ENCODE measurements around the gene CHST8.

CHST8 gene

GRCh38 chr19:33718651-33719254 lies 97.0 kb downstream of the CHST8 start:
- no peak overlapping the region for H3K4me3 ChIP-seq (ENCODE audit: control insufficient read depth, low read depth, low read length)

GRCh38 chr19:33719366-33720154 lies 97.8 kb downstream of the CHST8 start:
- no peak overlapping the region for H3K4me3 ChIP-seq (ENCODE audit: control insufficient read depth, low read depth, low read length)
- no peak for TF ChIP-seq CTCF (IDR thresholded peaks at IDR 0.05; ENCODE audit: control insufficient read depth, insufficient read depth, low read depth, low read length, missing control alignments)
- DNase-seq (ENCODE audit: low read depth): no peak

More at GRCh38 chr19:33718651-33719254, 97.0 kb downstream of the CHST8 start:
- DNase-seq (ENCODE audit: low read depth): no peak
- TF ChIP-seq CTCF (IDR thresholded peaks at IDR 0.05; ENCODE audit: control insufficient read depth, insufficient read depth, low read depth, low read length, missing control alignments): no peak

- no peak overlapping the region for H3K4me3 ChIP-seq (ENCODE audit: control insufficient read depth, low read depth, low read length)
- no peak for TF ChIP-seq CTCF (IDR thresholded peaks at IDR 0.05; ENCODE audit: control insufficient read depth, insufficient read depth, low read depth, low read length, missing control alignments)
- DNase-seq (ENCODE audit: low read depth): no peak
These were observed 98.4 kb downstream of the CHST8 start for GRCh38 chr19:33720155-33720493.

GRCh38 chr19:33720691-33721682 lies 99.2 kb downstream of the CHST8 start:
- no peak for DNase-seq (ENCODE audit: low read depth)

GRCh38 chr19:33721735-33722297 lies 100.1 kb downstream of the CHST8 start:
- no peak for TF ChIP-seq CTCF (IDR thresholded peaks at IDR 0.05; ENCODE audit: control insufficient read depth, insufficient read depth, low read depth, low read length, missing control alignments)
- DNase-seq (ENCODE audit: low read depth): no peak
- H3K4me3 ChIP-seq (ENCODE audit: control insufficient read depth, low read depth, low read length): no peak overlapping the region

More at GRCh38 chr19:33720691-33721682, 99.2 kb downstream of the CHST8 start:
- no peak for TF ChIP-seq CTCF (IDR thresholded peaks at IDR 0.05; ENCODE audit: control insufficient read depth, insufficient read depth, low read depth, low read length, missing control alignments)
- no peak overlapping the region for H3K4me3 ChIP-seq (ENCODE audit: control insufficient read depth, low read depth, low read length)
